CD4-positive, alpha-beta T cell treated with Interleukin-17A for 4 hours (primary cell): Measurements from ENCODE around the gene LDHB.
"Not testable (repeated sequence)": the region's sequence is repeated elsewhere in the genome, so short reads cannot be mapped to it uniquely, and the experiment has no call there.

Experiments used
- DNase-seq: peaks from one replicate; pipeline ENCODE4 v3.0.0-alpha.2; 2020; ENCODE audit warnings: mixed read lengths

The LDHB gene

DNA sequence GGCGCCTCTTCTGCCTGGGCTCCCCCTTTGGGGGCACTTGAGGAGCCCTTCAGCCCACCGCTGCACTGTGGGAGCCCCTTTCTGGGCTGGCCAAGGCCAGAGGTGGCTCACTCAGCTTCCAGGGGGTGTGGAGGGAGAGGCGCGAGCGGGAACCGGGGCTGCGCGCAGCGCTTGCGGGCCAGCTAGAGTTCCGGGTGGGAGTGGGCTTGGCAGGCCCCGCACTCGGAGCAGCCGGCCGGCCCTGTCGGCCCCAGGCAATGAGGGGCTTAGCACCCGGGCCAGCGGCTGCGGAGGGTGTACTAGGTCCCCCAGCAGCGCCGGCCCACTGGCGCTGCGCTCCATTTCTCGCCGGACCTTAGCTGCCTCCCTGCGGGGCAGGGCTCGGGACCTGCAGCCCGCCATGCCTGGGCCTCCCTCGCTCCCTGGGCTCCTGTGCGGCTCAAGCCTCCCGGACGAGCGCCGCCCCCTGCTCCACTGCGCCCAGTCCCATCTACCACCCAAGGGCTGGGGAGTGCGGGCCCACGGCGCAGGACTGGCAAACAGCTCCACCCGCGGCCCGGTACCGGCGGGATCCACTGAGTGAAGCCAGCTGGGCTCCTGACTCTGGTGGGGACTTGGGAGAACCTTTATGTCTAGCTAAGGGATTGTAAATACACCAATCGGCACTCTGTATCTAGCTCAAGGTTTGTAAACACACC, 3.9 kb upstream of the LDHB start:
- DNase-seq = not testable (repeated sequence)

DNA sequence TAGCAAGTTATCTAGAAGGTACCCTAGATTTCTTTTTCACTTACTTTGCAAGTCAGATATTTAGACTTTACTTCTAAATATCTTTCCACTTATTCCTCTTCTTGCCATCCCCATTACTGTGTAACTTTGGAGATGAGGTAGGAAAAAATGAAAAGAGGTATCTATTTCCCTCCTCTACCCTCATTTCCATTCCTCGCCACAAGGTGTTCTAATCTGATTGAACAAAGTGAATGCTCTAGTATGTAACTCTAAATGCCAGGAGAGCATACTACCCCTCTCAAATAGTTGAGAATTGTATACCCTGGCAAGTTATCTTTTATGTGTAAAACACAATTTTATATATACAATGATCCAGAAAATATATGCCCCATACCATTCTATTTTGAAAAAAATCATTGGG, 1.7 kb upstream of the LDHB start:
- no peak for DNase-seq

DNA sequence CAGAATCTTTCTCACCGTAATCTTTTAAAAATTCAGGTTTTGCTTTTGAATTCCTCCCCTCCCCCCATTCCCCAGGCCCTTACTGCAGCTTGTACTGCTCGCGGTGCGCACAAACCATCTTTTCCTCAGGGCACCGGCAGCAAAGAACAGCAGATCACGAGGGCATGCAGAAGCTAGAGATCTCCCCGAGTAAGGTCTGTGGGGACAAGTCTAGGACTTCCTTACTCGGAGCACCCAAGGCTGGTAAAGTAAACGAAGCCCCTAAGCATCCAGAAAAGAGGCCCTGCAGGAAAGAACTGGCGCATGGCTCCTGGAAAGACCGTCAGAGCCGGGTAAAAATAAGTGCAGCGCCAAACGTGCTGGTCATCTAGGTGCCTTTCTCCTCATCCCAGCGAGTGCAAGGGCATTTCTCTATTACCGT, 727 bp downstream of the LDHB start:
- DNase-seq = peak; percentile 63

DNA sequence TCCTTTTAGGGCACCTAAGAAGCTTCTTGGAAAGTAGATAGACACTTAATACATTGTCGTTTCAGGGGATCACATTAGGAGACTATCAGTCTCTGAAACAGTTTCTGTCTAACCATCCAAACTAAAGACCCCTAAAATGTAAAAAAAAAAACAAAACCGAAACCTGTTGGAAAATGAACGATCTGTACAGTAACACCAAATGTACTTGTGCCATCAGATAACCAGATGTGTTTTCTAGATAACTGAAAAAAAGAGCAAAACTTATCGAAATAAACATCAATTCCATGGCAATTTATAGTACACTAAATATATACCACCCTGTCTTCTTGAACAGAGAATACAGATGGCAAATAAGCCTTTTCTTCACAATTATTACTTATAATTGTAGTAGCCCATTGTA, 2.1 kb downstream of the LDHB start:
- no peak for DNase-seq

DNA sequence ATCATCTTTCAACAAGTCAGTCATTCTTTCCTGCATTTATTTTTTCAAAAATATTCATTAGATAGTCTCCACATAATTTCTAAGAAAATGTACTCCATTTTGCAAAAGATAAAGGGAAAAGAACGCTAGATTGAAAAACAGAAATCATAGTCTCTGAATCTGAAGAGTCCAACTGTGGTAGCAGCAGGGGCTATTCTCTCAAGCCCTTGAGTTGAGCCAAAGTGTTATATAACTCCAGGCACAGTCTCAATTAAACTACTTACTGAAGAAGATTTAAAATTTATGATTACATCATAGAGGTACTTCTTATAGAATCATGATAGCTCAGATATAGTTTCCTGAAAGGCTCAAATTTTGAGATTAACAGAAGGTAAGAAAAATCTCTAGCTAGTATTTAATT, 5.8 kb downstream of the LDHB start:
- DNase-seq = no peak

DNA sequence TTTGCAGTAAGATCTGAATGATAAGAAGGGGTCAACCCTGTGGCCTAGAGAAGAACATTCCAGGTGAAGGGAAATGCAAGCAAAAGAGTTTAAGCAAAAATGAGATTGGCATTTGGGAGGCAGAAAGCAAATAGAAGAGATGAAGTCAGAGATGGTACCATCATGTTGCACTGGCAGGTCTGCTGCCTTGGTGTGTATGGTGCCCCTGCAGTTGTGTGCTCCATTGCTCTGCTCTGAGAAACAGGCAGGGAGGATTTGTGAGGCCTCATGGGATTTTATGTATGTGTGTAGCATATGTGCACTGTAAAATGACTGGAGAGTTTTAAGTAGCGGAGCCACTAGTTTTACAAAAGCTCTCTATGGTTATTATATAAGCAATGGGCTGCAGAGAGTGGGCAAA, 6.6 kb downstream of the LDHB start:
- DNase-seq = no peak

DNA sequence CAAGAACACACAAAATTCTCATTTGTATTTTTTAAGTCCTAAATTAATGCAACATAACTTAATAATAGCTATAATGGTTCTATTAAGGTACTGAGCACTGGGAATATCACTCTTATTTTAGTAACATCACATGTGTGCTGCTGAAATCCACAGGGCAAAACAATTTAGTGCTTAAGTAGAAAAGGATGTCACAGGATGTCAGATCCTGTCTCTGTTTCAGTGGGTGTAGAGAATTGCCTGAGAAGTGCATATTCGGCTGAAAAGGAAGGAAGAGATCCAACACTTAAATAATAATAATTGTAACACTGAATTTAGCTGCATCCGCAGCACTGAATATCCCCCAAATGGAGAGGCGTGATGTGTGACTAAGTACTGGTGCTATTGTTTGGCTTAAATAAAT, 8.6 kb downstream of the LDHB start:
- DNase-seq = no peak

DNA sequence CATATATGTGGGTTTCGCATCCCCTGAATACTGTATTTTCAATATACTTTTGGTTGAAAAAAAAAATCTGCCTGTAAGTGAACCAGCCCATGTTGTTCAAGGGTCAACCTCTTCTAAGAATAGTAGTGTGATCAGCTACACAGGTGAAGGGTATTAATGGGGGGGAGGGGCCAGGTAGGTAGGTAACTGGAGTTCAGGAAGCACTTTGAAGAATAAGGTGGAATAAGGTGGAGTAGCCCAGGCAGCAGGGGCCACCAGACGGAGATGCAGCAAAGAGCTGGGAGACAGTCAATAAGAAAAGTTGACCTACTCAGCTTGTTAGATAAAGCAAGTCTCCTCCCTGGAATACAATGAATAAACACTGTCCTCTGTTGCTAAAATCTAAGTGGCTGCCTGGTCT, 9.3 kb downstream of the LDHB start:
- DNase-seq = no peak

DNA sequence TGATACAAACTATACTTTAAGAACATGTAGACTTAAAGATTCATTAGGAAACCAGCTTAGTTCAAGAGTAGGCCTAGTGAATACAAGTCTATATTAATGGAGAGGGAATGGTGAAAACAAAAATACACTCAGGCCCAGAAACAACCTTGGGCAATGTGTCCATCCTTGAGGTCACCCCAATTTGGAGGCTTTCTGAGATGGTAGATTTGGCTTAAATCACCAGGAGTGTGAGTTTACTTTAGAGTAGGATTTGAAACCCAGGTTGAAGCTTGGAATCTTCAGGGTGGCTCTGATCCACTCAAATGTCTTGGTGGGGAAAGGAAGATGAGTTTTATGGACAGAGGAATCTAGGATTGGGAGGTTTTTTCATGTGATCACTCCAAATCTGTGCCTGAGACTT, 10.5 kb downstream of the LDHB start:
- DNase-seq = no peak

DNA sequence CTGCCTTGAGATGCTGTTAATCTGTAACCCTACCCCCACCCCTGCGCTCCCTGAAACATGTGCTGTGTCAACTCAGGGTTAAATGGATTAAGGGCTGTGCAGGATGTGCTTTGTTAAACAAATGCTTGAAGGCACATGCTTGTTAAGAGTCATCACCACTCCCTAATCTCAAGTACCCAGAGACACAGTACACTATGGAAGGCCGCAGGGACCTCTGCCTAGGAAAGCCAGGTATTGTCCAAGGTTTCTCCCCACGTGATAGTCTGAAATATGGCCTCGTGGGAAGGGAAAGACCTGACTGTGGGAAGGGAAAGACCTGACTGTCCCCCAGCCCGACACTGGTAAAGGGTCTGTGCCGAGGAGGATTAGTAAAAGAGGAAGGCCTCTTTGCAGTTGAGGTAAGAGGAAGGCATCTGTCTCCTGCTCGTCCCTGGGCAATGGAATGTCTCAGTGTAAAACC, 12.6 kb downstream of the LDHB start:
- not testable (repeated sequence) for DNase-seq

DNA sequence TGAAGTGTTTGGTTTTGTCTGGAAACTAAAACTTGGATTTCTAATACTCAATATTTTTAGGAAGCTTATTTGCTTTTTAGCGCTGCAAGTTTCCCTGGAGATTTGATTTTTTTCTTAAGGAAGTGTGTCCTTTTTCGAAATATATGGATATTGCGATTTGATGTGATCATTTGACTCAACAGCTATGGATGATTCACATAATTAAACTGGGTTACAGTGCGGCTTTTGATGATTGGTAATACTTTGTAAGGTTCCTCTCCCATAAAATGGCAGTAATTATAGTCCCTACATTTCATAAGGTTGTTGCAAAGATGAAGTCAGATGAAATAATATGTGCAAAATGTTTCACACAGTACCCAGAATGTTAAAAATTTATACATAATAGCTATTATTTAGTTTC, 13.1 kb downstream of the LDHB start:
- no peak for DNase-seq

DNA sequence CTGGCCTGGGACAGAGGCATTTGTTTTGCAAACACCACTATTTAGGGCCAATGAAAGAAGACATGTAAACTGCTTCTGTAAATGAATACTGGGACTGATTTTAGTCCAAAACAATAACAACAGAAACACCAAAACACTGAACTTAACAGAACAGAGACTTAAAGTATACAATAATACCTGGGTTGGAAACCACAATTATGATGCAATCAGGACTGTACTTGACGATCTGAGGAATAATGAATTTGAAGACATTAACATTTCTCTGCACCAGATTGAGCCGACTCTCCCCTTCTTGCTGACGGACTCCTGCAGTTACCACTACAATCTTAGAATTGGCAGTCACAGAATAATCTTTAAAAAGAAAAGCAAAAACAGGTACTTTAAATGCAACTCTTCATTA, 13.9 kb downstream of the LDHB start:
- DNase-seq = no peak

DNA sequence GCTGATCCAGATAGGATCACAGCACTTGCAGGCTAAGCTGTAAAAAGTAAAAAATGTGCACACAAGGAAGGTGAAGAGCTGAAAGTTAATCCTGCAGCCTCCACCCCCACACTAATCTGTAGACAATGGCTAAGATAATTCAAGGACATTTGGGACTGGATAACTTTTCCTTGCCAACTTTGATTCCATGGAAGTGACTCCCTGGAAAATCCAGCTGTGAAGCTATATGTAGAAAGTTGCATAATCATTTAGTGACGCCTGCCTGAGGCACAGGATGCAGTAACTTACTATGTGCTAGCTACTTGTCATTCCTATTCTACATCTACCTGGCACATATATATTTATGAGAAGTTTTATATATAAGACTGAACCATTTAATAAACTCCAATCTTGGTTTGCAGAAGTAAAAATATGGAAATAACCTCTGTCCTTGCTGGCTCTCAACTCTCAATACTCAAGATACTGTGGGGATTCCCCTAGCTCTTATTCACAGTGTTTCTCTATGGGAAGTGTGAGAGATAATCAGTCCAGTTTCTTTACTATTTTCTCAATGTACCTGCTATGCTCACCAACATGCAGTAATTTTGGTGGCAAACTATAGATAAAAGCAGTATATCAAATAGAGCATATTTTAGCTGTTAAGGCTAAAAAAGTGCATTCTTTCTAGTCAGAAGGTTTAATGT, 14.8 kb downstream of the LDHB start:
- no peak for DNase-seq

DNA sequence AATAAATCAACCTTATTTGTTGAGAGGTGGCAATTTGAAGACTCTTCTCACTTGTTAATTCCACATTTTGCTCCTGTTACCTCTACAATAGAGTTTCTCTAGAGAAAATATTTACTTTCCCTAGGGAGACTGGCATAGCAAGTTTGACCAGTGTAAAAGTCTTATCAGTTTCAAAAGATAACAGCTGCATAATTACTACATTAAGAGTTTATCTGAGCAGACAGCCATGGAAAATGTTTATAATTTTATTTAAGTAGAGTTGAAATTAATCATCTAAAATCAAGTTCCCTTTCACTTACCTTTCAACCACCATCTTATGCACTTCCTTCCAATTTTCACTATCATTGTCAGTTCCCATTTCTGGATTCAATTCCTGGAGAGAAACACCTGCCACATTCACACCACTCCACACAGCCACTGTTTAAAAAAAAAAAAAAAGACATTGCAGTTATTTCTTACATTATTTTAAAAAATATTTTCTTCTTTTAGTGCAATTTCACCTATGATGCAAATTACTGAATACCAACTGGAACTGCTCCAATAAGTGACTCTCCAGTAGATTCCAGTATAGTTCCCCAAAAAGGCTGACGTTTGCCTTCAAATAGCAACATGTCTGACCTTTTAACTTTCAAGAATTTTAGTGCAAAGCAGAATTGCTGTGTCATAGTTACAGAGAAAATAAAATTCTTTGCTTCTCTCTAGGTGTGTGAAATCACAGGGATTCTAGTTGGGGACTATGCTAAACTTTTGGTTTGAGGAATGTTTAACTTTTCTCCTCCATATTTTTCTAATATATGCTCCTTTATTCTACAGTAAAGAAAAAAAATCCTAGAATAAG, 19.4 kb downstream of the LDHB start:
- DNase-seq = no peak

DNA sequence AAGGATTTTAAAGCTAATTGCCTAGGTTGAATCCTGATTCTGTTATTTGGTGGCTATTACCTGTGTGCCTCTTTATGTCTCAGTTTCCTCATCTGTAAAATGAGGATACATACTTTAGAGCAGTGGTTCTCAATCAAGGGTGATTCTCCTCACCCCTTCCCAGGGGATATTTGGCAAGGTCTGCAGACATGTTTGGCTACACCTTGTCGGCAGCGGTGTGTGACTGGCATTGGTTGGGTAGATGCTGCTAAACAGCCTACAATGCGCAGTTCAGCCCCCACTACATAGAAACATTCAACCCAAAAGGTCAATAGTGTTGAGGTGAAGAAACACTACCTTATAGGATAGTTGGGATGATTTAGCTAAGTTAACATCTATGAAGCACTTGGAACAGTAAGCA, 23.4 kb downstream of the LDHB start:
- DNase-seq = no peak

DNA sequence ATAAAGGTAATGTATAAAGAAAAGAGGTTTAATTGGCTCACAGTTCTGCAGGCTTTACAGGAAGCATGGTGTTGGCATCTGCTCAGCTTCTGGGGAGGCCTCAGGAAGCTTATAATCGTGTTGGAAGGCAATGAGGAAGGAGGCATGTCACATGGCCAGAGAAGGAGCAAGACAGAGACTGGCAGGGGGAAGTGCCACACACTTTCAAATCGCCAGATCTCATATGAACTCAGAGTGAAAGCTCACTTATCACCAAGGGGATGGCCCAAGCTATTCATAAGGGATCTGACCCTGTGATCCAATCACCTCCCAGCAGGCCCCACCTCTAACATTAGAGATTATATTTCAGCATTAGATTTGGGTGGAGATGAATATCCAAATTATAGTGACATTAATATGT, 26.3 kb downstream of the LDHB start:
- DNase-seq = no peak

DNA sequence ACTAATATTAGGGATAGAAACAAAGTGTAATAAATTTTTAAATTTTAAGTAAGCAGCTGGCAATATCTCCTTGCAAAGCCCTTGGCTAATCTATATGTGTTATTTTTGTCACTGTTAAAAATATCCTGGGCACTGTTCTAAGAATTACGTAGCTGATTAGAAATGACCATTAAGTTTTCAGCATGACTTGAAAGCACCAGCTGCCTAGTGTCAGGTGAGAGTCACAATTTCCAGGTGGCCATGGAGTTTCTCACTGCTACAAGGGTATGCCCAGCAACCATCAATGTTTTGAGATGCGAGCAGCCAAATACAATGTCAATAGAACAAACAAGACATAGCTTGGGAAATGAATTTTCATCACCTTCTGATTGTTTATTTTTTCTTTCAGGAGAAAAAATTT, 29.7 kb downstream of the LDHB start:
- DNase-seq = no peak

DNA sequence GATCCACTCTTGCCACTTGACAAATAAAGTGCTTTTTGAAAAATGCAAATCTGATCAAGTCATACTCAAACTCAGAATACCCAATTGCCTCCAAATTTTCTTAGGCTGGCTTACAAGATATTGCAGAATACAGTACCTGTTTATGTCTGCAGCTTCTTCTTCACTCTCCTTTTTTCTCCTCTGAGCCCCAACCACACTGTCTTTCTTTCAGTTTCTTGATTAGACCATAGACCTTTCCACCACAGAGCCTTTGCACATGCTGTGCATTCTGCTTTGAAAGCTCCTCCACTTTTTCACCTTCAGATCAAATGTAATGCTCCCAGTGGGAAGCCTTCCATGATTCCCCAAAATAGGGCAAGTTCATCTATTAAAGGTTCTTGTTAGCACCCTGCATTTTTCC, 39.1 kb downstream of the LDHB start:
- peak; percentile 19 for DNase-seq

DNA sequence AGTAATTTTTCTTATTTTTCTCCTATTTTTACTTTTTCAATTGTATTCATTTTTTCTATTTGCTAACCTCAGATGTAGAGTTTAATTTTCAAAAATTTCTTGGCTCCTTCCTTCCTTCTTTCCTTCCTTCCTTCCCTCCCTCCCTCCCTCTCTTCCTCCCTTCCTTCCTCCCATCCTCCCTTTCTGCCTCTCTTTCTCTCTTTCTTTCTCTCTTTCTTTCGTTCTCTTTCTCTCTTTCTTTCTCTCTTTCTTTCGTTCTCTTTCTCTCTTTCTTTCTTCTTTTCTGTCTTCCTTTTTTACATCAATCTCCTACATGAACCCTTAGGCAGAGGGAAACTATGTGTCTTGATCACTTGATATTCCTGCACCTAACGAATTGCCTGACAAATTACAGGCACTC, 40.6 kb downstream of the LDHB start:
- no peak for DNase-seq

DNA sequence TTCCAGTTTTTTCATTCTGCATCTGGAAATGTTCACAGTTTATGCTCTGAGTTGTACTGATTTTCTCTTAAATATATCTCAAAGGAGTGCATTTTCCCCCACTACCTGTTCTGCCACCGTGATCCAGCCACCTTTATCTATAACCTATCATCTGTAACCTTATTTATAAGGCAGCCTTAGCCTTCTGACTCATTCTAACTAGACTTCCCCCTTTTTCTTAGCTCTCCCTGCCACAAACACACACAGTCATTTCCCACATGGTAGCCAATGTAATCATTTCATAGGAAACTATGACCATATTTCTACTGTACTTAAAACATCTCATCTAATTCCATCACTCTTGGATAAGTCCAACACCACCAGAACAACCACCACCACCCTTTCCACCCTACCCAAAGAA, 42.2 kb downstream of the LDHB start:
- peak; percentile 58 for DNase-seq

DNA sequence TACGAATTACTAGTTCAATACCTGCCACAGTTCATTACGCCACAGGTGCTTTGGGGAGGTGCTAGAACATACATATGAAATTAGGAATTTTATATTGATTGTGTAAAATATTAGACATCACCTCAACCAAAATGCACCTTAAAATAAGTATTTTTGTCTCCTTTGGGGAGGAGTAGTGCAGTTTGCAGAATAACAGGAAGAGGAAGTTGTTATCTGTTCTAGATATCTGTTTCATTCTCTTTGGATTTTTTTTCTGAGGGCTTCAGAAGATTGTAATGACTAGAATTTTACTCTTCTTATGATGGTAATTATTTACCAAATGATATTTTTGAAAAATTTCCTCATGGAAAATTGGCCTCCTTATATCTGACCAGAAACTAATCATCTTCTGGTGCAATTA, 43.1 kb downstream of the LDHB start:
- DNase-seq = peak; percentile 23

DNA sequence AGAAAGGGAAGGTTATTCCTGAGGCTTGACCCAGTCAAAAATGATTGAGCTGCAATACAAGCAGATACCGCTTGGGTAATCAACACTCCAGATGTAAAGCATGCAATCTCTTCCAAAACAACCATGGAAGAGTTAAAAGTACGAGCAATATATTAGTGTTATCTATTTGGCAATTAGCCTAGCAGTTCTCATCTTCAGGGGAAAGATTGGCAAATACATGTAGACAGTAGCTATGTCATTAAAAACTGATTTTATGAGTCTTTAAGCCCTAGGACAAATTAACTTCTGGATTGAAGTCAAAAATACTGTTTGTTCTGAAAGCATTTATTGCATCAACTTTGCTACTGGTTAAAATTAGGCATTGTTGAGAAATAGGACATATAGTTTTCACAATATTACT, 43.7 kb downstream of the LDHB start:
- no peak for DNase-seq

DNA sequence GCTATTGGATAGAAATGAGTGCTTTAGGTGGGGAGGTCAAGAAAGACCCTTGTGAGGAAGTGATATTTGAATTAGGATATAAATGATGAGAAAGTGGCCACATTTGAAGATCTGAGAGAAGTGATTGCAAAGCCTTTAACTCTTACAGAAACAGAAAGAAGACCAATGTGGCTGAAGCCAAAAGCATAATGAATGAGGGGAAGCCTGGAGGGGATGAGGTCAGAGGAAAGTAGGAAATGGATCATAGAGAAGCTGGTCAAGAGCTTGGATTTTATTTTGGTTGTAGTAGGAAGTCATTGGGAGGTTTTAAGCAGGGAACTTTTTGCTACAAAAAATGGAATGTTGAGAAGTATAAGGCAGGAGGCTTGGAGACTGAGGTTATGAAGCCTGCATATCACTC, 49.4 kb downstream of the LDHB start:
- no peak for DNase-seq

DNA sequence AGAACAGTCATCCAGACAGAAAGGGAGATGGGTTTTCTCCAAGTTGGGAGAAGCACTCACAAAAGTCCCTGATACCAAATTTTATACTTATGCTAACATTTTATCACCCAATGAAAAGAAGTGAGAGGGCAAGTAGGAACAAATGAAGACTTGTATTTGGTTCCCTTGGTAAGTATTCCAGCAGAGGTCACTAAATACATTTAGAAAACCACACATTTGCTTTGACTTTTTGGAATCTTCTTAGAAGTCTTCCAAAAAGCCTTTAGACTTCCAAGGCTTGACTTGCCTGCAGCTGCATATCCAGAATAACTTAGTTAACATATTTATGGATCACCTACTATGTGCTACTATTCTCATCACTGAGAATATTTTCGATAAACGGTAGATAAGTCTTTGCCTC, 49.9 kb downstream of the LDHB start:
- DNase-seq = no peak
